RWPE2 (cell line): ENCODE measurements around the gene SETD1B.

Source experiments
- ATAC-seq: fragments of 200-7000 bp; cut with Tn5 transposase; 3 replicates; pipeline ENCODE4 v1.9.1; 2021; ENCODE audit warnings: low read depth
- DNase-seq: peaks from one replicate; pipeline ENCODE4 v3.0.0-alpha.2; 2020; ENCODE audit warnings: low spot score
- H3K27ac ChIP-seq: fragments of 450-650 bp; 2 replicates; pipeline ENCODE4 v1.5.1; 2017; ENCODE audit warnings: mild to moderate bottlenecking; ENCODE audit not compliant: poor library complexity, severe bottlenecking
- H3K27me3 ChIP-seq: fragments of 250-450 bp; sonication (Bioruptor Pico); 2 replicates; pipeline ENCODE4 v1.5.1; 2021; ENCODE audit warnings: mild to moderate bottlenecking, moderate library complexity; ENCODE audit not compliant: insufficient read depth, poor library complexity, severe bottlenecking
- H3K36me3 ChIP-seq: fragments of 250-450 bp; sonication (Bioruptor Pico); 2 replicates; pipeline ENCODE4 v1.5.1; 2020; ENCODE audit warnings: low read depth, mild to moderate bottlenecking, moderate library complexity
- H3K4me1 ChIP-seq: fragments of 250-450 bp; sonication (Bioruptor Pico); 2 replicates; pipeline ENCODE4 v1.5.1; 2021; ENCODE audit warnings: mild to moderate bottlenecking, moderate library complexity; ENCODE audit not compliant: insufficient read depth, poor library complexity, severe bottlenecking
- H3K4me3 ChIP-seq: fragments of 250-450 bp; sonication (Bioruptor Pico); 2 replicates; pipeline ENCODE4 v1.5.1; 2021; ENCODE audit warnings: mild to moderate bottlenecking, moderate library complexity; ENCODE audit not compliant: severe bottlenecking
- H3K9me3 ChIP-seq: fragments of 250-450 bp; sonication (Bioruptor Pico); 2 replicates; pipeline ENCODE4 v1.5.1; 2021; ENCODE audit warnings: mild to moderate bottlenecking, moderate library complexity; ENCODE audit not compliant: severe bottlenecking
- TF ChIP-seq, protein P1 (sequence below): fragments of 450-650 bp; IDR thresholded peaks from one replicate; pipeline ENCODE4 v1.5.1; 2017; ENCODE audit warnings: mild to moderate bottlenecking, moderate library complexity; ENCODE audit not compliant: poor library complexity, severe bottlenecking

Gene SETD1B

DNA sequence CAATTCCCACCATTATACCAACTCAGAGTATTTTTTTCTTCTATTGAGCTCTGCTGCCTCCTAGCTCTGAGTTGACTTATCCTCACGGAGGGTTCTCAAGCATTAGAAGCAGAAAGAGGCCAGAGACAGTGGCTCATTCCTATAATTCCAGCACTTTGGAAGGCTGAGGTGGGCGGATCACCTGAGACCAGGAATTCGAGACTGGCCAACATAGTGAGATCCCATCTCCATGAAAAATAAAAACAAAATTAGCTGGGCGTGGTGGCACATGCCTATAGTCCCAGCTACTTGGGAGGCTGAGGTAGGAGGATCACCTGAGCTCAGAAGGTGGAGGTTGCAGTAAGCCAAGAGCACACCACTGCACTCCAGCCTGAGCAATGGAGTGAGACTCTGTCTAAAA lies 33.9 kb downstream of the SETD1B start:
- TF ChIP-seq, protein P1, sequence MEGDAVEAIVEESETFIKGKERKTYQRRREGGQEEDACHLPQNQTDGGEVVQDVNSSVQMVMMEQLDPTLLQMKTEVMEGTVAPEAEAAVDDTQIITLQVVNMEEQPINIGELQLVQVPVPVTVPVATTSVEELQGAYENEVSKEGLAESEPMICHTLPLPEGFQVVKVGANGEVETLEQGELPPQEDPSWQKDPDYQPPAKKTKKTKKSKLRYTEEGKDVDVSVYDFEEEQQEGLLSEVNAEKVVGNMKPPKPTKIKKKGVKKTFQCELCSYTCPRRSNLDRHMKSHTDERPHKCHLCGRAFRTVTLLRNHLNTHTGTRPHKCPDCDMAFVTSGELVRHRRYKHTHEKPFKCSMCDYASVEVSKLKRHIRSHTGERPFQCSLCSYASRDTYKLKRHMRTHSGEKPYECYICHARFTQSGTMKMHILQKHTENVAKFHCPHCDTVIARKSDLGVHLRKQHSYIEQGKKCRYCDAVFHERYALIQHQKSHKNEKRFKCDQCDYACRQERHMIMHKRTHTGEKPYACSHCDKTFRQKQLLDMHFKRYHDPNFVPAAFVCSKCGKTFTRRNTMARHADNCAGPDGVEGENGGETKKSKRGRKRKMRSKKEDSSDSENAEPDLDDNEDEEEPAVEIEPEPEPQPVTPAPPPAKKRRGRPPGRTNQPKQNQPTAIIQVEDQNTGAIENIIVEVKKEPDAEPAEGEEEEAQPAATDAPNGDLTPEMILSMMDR = no peak
- no peak for DNase-seq
- Histone ChIP-seq H3K27ac (no peak overlapping the region), H3K4me3 (no peak overlapping the region), H3K4me1 (no peaks in the 10 kb centered on the region), H3K27me3 (no peaks in the 10 kb centered on the region), H3K9me3 (no peaks in the 10 kb centered on the region), H3K36me3 (no peaks in the 10 kb centered on the region)
- no peak for ATAC-seq

DNA sequence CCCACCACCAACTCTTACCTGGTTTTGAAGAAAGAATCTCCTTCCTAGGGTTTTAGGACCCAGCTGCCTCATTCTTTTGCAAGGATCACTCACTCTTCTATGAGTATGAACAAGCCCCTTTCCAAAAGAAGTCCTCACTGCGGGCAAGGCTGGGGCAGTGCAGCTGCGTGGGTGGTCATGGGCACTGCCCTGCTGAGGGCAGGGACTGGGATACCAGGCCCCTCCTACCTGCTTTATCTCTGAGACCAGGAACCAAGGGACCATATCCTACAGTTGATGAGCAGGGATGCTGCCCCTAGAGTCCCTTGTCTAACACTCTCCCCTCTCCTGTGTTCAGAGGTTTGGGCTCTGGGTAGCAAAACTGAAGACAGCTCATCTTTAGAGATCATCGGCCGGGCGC lies 34.3 kb downstream of the SETD1B start:
- no peaks in the 10 kb centered on the region for H3K4me1 ChIP-seq
- no peak for DNase-seq
- H3K27me3 ChIP-seq = no peaks in the 10 kb centered on the region
- H3K9me3 ChIP-seq = no peaks in the 10 kb centered on the region
- no peaks in the 10 kb centered on the region for H3K36me3 ChIP-seq
- no peak overlapping the region for H3K27ac ChIP-seq
- ATAC-seq = no peak
- TF ChIP-seq, protein P1 = no peak
- H3K4me3 ChIP-seq = no peak overlapping the region

DNA sequence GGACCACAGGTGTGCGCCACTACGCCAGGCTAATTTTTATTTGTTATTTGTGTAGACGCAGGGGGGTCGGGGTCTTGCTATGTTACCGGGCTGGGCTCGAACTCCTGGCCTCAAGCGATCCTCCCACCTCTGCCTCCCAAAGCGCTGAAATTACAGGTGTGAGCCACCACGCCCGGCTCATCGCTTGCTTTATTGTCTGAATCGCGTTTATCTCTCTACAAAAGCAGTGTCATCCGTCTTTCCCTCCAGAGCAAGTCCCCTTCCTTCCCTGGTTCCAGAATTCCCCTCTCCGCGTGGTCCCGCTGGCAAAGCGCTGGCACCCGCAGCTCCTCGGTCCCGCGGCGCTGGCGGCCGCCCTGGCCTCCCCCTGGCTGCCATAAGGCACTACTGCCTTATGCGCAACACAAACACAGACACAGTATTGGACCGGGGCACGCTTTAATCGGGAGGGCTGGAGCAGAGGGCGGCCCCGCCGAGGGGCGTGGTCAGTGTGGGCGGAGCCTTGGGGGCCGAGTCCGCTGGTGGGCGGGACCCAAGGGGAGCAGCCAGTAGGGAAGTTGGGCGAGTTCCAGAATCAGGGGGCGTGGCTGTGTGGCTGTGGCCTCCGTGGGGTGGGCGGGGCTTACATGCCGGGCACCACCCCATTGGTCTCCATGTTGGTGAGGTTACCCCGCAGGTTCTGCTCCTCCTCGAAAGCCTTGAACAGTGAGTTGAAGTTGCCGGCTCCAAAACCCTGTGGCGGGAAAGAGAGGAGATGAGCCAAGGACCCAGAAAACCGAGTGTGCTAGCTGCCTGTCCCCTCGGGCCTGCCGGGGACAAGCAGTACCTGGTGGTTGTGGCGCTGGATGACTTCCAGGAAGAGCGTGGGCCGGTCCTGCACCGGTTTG lies 35.5 kb downstream of the SETD1B start:
- peak; percentile 92 for ATAC-seq

DNA sequence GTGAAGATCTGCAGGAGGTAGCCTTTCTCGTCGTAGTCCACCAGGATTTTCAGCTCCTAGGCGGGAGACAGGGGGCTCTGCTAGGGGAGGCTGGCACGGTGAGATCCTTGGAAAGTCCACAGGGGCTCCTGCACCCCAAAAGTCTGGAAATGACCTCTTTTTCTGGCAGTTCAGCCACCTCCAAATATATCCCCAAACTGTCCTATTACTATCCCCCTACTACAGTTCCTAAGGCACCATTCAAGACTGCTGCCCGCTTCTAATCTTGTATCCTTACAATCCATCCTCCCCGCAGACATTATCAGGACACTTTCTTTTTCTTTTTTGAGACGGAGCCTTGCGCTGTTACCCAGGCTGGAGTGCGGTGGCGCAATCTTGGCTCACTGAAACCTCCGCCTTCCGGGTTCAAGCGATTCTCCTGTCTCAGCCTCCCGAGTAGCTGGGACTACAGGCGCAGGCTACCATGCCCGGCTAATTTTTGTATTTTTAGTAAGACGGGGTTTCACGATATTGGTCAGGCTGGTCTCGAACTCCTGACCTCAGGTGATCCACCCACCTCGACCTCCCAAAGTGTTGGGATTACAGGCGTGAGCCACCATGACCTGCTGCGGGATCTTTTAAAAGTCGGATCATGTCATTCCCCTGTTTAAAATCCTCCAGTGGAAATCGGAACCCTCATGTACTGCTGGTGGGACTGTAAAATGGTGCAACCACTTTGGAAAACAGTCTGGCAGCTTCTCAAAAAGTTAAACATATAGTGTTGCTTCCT lies 36.4 kb downstream of the SETD1B start:
- Histone ChIP-seq H3K4me1 (no peaks in the 10 kb centered on the region), H3K27ac (no peak overlapping the region), H3K9me3 (no peaks in the 10 kb centered on the region), H3K36me3 (no peaks in the 10 kb centered on the region), H3K27me3 (no peaks in the 10 kb centered on the region), H3K4me3 (peak overlapping the region; percentile 44)
- TF ChIP-seq, protein P1 = no peak
- no peak for DNase-seq
- 0 out of 3 replicates have a peak, but pooled peaks have one; percentile 2 for ATAC-seq

More for the DNA sequence above, 35.5 kb downstream of the SETD1B start:
- Histone ChIP-seq H3K36me3 (no peaks in the 10 kb centered on the region), H3K27ac (no peak overlapping the region), H3K4me3 (peak overlapping the region; percentile 44), H3K4me1 (no peaks in the 10 kb centered on the region), H3K9me3 (no peaks in the 10 kb centered on the region), H3K27me3 (no peaks in the 10 kb centered on the region)
- DNase-seq = peak; percentile 99
- TF ChIP-seq, protein P1 = peak; percentile 19
